Activated naive CD4-positive, alpha-beta T cell treated with anti-CD3 and anti-CD28 coated beads, Interleukin-2, amount 50 U/mL, for 72 hours (primary cell): ENCODE data around the gene CAPN11. TPM values are rescaled to one million over a fixed set of nuclear protein-coding genes. Genes with fewer than 3 reads are reported as not detected.
"Not testable (repeated sequence)": the region's sequence is repeated elsewhere in the genome, so short reads cannot be mapped to it uniquely, and the experiment has no call there.

Experiments used
- ATAC-seq, 2 donors: fragments of 150-1000 bp; cut with Tn5 transposase; 2 replicates each; pipeline ENCODE4 v1.10.0; 2021; ENCODE audit warnings: mild to moderate bottlenecking in 2 of 2, moderate library complexity in 2 of 2
- DNase-seq, 2 donors: peaks; one replicate each; pipeline ENCODE4 v3.0.0; 2021 to 2022; ENCODE audit warnings: low spot score in 2 of 2
- H3K27ac Mint-ChIP-seq, 2 donors: one replicate each; pipeline ENCODE4 v1.8.0; 2022; ENCODE audit warnings: mild to moderate bottlenecking in 2 of 2, mixed read lengths in 2 of 2
- H3K36me3 Mint-ChIP-seq, 2 donors: one replicate each; pipeline ENCODE4 v1.8.0; 2022; ENCODE audit warnings: mixed read lengths in 2 of 2
- H3K9me3 Mint-ChIP-seq, 2 donors: one replicate each; pipeline ENCODE4 v1.8.0; 2022; ENCODE audit warnings: mixed read lengths in 2 of 2
- total RNA-seq, 2 donors: library from RNA; stranded (reverse); gene quantifications; one replicate each; pipeline ENCODE4 v1.2.3, GENCODE V29; 2022

The CAPN11 gene
- total RNA-seq, 2 donors from 2014 or later, result 0.23 to 0.32 TPM

DNA sequence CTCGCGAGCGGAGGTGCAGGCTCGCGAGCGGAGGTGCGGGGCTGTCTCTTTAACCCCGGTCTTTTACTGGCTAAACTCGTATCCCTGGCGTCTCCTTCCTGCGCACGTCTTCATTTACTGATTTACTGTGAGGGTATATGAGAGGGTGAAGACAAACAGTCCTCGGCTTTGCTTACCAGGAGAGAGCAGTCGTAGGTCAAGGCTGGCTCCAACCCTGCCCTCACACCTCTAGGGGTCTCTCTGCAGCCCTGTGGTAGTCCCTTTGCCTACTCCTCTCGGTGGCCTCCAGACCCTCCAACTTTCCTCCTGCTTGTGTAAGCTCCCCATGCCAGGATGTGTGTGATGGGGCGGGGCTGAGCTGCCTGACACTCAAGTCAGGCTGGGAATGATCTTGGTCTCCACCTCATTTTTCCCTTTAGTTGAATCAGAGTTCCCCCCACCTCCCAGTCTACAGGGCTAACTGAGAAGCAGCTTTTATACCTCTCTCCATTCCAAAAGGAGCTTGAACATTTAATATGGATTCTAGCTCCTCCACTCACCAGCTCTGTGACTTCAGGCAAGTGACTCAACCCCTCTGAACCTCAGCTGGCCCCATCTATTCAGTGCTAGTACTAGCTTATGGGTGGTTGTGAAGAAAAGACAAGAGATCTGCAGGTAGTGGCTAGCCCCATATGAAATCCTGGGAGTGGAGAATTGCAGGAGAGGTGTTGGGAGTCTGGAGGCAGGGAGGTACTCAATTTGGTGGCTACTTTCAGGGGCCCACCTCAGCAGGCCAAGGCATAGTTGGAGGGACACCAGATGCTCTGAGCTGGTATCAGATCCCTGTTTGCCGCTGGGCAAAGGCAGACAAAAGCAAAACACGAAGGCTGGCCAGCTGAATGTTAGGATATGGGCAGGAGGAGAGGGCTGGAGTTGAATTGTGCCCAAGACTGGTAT is 65.7 kb downstream of the CAPN11 start:
- H3K27ac Mint-ChIP-seq, result peak overlapping the region; percentile 36 to 81
- H3K9me3 Mint-ChIP-seq, result no peaks in the 10 kb centered on the region
- H3K36me3 Mint-ChIP-seq, result peaks cover 0 to 17% of the 10 kb centered on the region in 2 donors
- DNase-seq (no peak), ATAC-seq (peak in 1 of 2 donors; percentile 19)

- no peaks in the 10 kb centered on the region for H3K9me3 Mint-ChIP-seq
- DNase-seq, result no peak
- ATAC-seq, result no peak
- H3K27ac Mint-ChIP-seq, result peak overlapping the region; percentile 15 to 81
- peaks cover 0 to 19% of the 10 kb centered on the region in 2 donors for H3K36me3 Mint-ChIP-seq
Observed at GRCh38 chr6:44224965-44225305, 66.3 kb downstream of the CAPN11 start.

DNA sequence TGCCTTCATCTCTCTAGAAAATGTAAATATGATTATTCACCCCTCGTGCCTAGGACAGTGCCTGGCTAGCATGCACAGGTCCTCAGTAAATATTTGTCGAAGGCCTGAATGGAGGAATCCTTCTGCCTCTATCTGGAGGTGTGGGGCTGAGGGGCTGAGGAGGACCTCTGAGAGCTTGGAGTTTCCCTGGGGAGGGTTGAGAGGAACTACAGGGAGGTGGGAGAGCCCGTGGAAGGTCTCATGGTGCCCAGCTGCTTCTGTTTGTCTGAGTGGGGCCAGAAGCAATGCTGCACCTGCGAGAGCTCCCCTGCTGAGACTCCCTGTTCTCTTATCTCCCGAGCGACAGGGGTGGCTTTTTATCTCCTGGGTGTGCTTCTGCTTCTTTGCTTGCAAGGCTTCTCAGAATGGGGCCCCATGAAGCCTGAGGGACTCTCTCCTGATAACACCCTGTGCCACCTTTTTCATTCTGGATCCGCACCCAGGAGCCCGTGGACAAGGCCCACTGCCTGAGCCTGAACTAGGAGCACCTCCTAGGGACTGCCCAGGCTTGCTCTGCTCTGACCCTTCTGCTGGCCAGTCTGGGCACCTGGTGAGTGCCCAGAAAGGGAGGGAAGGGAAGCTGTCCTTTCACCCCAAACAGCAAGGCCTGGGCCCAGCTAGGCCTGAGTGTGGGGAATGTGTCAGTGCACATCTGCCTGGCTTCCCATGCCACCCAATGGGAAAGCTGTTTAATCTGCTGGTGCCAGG is 67.1 kb downstream of the CAPN11 start:
- Mint-ChIP-seq H3K36me3 (peaks cover 5 to 19% of the 10 kb centered on the region in 2 donors), H3K27ac (no peak overlapping the region), H3K9me3 (no peaks in the 10 kb centered on the region)
- DNase-seq, result no peak
- ATAC-seq, result no peak

GRCh38 chr6:44226368-44227147 is 67.9 kb downstream of the CAPN11 start:
- H3K36me3 Mint-ChIP-seq, result peaks cover 11 to 19% of the 10 kb centered on the region in 2 donors
- H3K9me3 Mint-ChIP-seq, result no peaks in the 10 kb centered on the region
- no peak overlapping the region for H3K27ac Mint-ChIP-seq
- ATAC-seq (no peak), DNase-seq (no peak)

- DNase-seq (no peak), ATAC-seq (no peak)
- no peak overlapping the region for H3K27ac Mint-ChIP-seq
- H3K9me3 Mint-ChIP-seq, result no peaks in the 10 kb centered on the region
- H3K36me3 Mint-ChIP-seq, result peaks cover 11 to 24% of the 10 kb centered on the region in 2 donors
Observed at GRCh38 chr6:44227148-44227793, 68.7 kb downstream of the CAPN11 start.

DNA sequence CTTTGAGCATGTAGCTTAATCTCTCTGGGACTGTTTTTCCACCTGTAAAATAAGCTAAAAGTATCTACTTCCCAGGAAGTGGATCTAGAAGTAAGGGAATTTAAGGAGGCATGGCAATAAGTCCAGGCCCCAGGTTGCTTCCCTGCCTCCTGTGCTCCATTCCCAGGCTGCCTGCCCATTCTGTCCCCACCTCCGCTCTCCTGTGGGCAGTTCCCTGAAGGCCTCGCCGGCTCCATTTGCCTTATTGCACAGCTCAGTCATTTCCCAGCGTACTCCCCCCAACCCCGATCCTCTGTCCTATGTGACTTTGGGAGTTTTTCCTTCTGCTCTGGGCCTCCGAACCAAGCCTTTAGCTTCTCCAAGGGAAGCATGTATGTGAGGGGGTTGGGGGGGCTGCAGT is 69.4 kb downstream of the CAPN11 start:
- Mint-ChIP-seq H3K9me3 (no peaks in the 10 kb centered on the region), H3K27ac (no peak overlapping the region), H3K36me3 (peaks cover 11 to 24% of the 10 kb centered on the region in 2 donors)
- DNase-seq, result no peak
- no peak for ATAC-seq

DNA sequence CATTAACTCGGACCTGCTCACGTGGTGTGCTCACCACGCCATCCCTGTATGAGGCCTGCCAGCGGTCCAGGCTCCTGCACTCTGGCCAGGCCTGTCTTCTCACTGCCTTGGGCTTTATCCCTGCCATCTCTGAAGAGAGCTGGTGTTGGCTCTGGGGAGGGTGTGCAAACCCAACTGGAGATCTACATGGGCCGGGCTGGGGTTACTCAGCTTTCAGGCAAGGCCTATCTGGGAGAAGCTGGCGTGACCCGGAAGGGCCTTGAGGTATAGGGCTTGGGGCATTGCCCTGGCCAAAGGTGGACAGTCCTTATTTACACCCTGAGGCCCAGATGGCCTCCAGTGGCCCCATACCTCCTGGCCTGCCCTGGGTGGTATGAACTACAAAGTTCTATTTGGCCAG is 69.8 kb downstream of the CAPN11 start:
- no peaks in the 10 kb centered on the region for H3K9me3 Mint-ChIP-seq
- H3K27ac Mint-ChIP-seq, result no peak overlapping the region
- H3K36me3 Mint-ChIP-seq, result peaks cover 11 to 24% of the 10 kb centered on the region in 2 donors
- ATAC-seq, result no peak
- DNase-seq, result no peak

GRCh38 chr6:44228836-44229235 is 70.2 kb downstream of the CAPN11 start:
- Mint-ChIP-seq H3K36me3 (peaks cover 11 to 24% of the 10 kb centered on the region in 2 donors), H3K9me3 (no peaks in the 10 kb centered on the region), H3K27ac (no peak overlapping the region)
- DNase-seq (no peak), ATAC-seq (no peak)

DNA sequence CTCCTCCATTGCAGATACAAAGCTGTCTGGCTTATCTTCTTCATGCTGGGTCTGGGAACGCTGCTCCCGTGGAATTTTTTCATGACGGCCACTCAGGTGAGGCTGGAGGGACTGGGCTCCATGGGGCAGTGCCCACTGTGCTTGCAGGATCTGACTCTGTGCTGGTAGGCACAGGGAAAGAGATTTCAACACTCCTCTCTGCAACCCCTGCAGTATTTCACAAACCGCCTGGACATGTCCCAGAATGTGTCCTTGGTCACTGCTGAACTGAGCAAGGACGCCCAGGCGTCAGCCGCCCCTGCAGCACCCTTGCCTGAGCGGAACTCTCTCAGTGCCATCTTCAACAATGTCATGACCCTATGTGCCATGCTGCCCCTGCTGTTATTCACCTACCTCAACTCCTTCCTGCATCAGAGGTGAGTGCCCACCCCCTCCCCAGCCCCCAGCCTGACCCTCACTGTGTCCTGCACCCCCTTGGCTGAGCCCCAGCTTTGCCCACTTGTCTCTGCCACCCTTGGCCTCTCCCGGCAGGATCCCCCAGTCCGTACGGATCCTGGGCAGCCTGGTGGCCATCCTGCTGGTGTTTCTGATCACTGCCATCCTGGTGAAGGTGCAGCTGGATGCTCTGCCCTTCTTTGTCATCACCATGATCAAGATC is 70.9 kb downstream of the CAPN11 start:
- Mint-ChIP-seq H3K9me3 (no peaks in the 10 kb centered on the region), H3K27ac (no peak overlapping the region)

DNA sequence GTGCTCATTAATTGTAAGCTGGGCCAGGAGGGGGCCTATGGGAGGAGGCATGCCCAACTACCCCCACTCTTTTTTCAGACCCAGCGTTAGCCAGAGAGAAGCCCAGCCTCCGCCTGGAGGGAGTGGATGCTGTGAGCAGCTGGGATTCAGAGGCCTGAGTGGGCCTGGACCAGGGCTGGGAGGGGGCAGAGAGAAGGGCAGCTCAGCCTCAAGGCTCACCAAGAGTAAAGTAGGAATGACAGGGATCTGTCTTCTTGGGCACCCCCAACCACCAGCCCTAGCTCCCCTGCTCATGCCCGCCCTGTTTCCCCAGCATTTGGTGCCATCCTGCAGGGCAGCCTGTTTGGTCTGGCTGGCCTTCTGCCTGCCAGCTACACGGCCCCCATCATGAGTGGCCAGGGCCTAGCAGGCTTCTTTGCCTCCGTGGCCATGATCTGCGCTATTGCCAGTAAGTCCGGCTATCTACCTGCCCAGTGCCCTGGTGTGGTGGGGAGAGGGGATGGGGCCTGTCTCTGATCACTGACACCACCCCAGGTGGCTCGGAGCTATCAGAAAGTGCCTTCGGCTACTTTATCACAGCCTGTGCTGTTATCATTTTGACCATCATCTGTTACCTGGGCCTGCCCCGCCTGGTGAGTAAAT is 71.5 kb downstream of the CAPN11 start:
- Mint-ChIP-seq H3K9me3 (no peaks in the 10 kb centered on the region), H3K27ac (no peak overlapping the region), H3K36me3 (peaks cover 11 to 13% of the 10 kb centered on the region in 2 donors)
- DNase-seq, result no peak
- ATAC-seq, result no peak

More for the DNA sequence above, 70.9 kb downstream of the CAPN11 start:
- no peak for ATAC-seq
- peaks cover 11 to 18% of the 10 kb centered on the region in 2 donors for H3K36me3 Mint-ChIP-seq
- no peak for DNase-seq

DNA sequence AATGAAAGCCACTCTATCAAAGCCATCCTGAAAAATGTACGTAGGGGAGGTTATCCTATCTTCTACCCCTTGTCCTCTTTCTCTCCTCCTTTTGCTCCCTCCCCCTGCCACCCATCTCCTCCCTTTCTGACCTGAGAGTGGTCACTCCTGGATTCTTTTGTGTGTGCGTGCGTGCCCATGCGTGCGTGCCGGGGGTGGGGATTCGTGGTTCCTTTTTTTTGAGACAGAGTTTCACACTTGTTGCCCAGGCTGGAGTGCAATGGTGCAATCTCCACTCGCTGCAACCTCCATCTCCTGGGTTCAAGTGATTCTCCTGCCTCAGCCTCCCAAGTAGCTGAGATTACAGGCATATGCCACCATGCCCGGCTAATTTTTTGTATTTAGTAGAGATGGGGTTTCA is 72.8 kb downstream of the CAPN11 start:
- not testable (repeated sequence) for H3K27ac Mint-ChIP-seq, ATAC-seq, DNase-seq, H3K9me3 Mint-ChIP-seq
- peaks cover 11 to 13% of the 10 kb centered on the region in 2 donors for H3K36me3 Mint-ChIP-seq

DNA sequence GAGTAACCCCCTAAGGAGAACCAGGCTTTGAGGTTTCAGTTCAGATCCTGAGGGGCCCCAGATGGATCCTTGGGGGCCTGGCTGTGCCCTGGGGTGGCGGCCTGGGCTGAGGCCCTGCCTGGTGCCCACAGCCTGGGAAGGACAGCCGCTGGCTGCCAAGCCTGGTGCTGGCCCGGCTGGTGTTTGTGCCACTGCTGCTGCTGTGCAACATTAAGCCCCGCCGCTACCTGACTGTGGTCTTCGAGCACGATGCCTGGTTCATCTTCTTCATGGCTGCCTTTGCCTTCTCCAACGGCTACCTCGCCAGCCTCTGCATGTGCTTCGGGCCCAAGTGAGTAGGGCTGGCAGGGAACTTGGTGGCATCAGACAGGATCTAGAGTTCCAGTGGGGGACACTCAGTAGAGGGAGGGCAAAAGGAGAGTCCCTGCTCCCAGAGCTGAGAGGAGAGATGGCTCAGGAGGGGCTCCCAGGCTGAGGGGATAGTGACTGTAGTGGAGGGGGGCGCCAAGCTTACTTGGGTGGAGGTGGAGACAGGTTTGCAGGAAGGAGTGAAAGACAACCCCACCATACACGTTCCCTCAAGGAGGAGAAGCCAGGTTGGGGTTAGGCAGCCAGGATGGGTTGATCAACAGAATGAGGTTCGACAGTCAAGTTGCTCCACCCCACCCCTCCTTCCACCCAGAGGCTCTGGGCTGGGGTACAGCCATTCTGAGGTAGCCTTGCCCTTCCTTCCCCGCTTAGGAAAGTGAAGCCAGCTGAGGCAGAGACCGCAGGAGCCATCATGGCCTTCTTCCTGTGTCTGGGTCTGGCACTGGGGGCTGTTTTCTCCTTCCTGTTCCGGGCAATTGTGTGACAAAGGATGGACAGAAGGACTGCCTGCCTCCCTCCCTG is 74.3 kb downstream of the CAPN11 start:
- DNase-seq (no peak), ATAC-seq (no peak)
- H3K27ac Mint-ChIP-seq, result peak overlapping the region in 1 of 2 donors; percentile 85
- no peaks in the 10 kb centered on the region for H3K9me3 Mint-ChIP-seq
- peaks cover 11 to 13% of the 10 kb centered on the region in 2 donors for H3K36me3 Mint-ChIP-seq

DNA sequence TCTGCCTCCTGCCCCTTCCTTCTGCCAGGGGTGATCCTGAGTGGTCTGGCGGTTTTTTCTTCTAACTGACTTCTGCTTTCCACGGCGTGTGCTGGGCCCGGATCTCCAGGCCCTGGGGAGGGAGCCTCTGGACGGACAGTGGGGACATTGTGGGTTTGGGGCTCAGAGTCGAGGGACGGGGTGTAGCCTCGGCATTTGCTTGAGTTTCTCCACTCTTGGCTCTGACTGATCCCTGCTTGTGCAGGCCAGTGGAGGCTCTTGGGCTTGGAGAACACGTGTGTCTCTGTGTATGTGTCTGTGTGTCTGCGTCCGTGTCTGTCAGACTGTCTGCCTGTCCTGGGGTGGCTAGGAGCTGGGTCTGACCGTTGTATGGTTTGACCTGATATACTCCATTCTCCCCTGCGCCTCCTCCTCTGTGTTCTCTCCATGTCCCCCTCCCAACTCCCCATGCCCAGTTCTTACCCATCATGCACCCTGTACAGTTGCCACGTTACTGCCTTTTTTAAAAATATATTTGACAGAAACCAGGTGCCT is 75.0 kb downstream of the CAPN11 start:
- H3K9me3 Mint-ChIP-seq, result no peaks in the 10 kb centered on the region
- ATAC-seq (no peak), DNase-seq (no peak)
- peak overlapping the region; percentile 22 to 59 for H3K27ac Mint-ChIP-seq
- peaks cover 11 to 12% of the 10 kb centered on the region in 2 donors for H3K36me3 Mint-ChIP-seq
